PFSK-1 (cell line): ENCODE measurements around the gene BET1.

Source experiments
- FOXP2 ChIP-seq: optimal IDR thresholded peaks from 2 replicates; pipeline ENCODE3; 2011; ENCODE audit warnings: borderline replicate concordance, control low read depth, inconsistent platforms; ENCODE audit not compliant: insufficient read depth; ENCODE audit errors: extremely low read length, extremely low read depth
- POLR2AphosphoS5 ChIP-seq: IDR thresholded peaks from 2 replicates; pipeline ENCODE4 v1.6.1; 2012; ENCODE audit warnings: low read depth, mild to moderate bottlenecking, control low read depth, low read length, moderate library complexity
- REST ChIP-seq, 2 experiments: IDR thresholded peaks; 2 replicates each; pipeline versions ENCODE4 v1.6.1 to v1.8.0; 2011 to 2012; ENCODE audit warnings: low read depth in 2 of 2, low read length in 2 of 2, control low read depth in 1 of 2, inconsistent platforms in 1 of 2, mild to moderate bottlenecking in 1 of 2, moderate library complexity in 1 of 2; ENCODE audit not compliant: insufficient read depth in 1 of 2
- SIN3A ChIP-seq: IDR thresholded peaks from 2 replicates; pipeline ENCODE4 v1.6.1; 2012; ENCODE audit warnings: mild to moderate bottlenecking, low read length, moderate library complexity, borderline replicate concordance; ENCODE audit not compliant: insufficient read depth
- TAF1 ChIP-seq: IDR thresholded peaks from 2 replicates; pipeline ENCODE4 v1.6.1; 2012; ENCODE audit warnings: low read length, control low read depth, borderline replicate concordance; ENCODE audit not compliant: insufficient read depth

Gene BET1

GRCh38 chr7:94049615-94050014 lies 45.5 kb upstream of the BET1 start:
- TF ChIP-seq TAF1 (no peak), SIN3A (no peak), REST (IDR thresholded peaks at IDR 0.05; ENCODE audit: insufficient read depth in 1 of 2, low read depth in 2 of 2, low read length in 2 of 2) (no peak), POLR2AphosphoS5 (no peak), FOXP2 (no peak)

GRCh38 chr7:94048755-94049154 lies 44.6 kb upstream of the BET1 start:
- TF ChIP-seq FOXP2: no peak
- no peak for TF ChIP-seq REST (IDR thresholded peaks at IDR 0.05; ENCODE audit: insufficient read depth in 1 of 2, low read depth in 2 of 2, low read length in 2 of 2)
- TF ChIP-seq SIN3A: no peak
- TF ChIP-seq TAF1: no peak
- no peak for TF ChIP-seq POLR2AphosphoS5

- TF ChIP-seq FOXP2 (no peak), POLR2AphosphoS5 (no peak), TAF1 (no peak), SIN3A (no peak), REST (IDR thresholded peaks at IDR 0.05; ENCODE audit: insufficient read depth in 1 of 2, low read depth in 2 of 2, low read length in 2 of 2) (no peak)
Measured at GRCh38 chr7:94047956-94048355, 43.8 kb upstream of the BET1 start.

- TF ChIP-seq REST (IDR thresholded peaks at IDR 0.05; ENCODE audit: insufficient read depth in 1 of 2, low read depth in 2 of 2, low read length in 2 of 2): no peak
- TF ChIP-seq FOXP2: no peak
- no peak for TF ChIP-seq TAF1
- TF ChIP-seq POLR2AphosphoS5: no peak
- no peak for TF ChIP-seq SIN3A
Measured at GRCh38 chr7:94045581-94045980, 41.4 kb upstream of the BET1 start.

GRCh38 chr7:94044806-94045205 lies 40.7 kb upstream of the BET1 start:
- TF ChIP-seq REST (IDR thresholded peaks at IDR 0.05; ENCODE audit: insufficient read depth in 1 of 2, low read depth in 2 of 2, low read length in 2 of 2) (no peak), FOXP2 (no peak), SIN3A (no peak), TAF1 (no peak), POLR2AphosphoS5 (no peak)
